Measurements from ENCODE around the gene LARGE2. TPM values are rescaled to one million over a fixed set of nuclear protein-coding genes. Genes with fewer than 3 reads are reported as not detected.

The LARGE2 gene
- total RNA-seq, 6 experiments from 2014 or later: 0.43 to 3.5 (median 2.4) TPM

DNA sequence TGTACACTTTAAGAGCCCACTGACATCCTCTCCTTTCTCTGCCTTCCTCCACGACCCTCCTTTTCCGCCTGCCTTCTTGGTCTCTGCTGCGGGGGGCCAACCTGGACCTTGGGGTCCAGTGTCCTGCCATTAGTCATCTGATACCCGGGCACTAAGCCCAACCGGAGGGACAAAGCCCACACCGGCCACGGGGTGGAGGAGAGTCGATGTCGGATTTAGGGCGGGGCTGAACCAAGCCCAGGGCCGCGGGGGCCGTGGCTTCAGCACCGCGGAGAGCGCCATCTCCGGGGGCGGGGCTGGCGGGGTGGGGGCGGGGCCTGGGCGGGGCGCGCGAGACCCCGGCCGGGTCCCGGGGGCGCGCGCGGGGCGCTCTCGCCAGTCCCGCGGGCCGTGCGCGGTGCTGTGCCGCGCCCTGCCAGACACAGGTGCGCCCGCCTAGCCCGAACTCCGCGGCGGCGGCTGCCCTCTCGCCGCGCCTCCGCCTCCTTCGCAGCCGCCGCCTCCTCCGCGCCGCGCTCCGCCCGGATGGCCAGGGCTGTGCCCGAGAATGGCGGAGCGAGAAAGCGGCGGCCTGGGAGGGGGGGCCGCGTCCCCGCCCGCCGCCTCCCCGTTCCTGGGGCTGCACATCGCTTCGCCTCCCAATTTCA, 37.1 kb upstream of the LARGE2 start, which contains the start of gene MAPK8IP1:
Gene MAPK8IP1 (plus strand): TSS at position 378 of the 647 bp plus-strand sequence. CDS start 170 bp downstream, at position 548.
- DNase-seq: peak; percentile 61 to 77 (median 76)
- Histone ChIP-seq H3K4me3 (peak within 1 kb of the TSS; percentile 23 to 51 (median 34)), H3K9me3 (no peaks in the 10 kb centered on the region), H3K36me3 (peaks cover 0 to 20% (median 14%) of the 10 kb centered on the region in 4 donors), H3K27me3 (no peaks in the 10 kb centered on the region), H3K4me1 (peaks cover 0 to 5% (median 0%) of the 10 kb centered on the region in 4 donors), H3K27ac (no peak within 1 kb of the TSS)
- TF ChIP-seq POLR2A (IDR thresholded peaks at IDR 0.05): no peak
- TF ChIP-seq, protein P1, sequence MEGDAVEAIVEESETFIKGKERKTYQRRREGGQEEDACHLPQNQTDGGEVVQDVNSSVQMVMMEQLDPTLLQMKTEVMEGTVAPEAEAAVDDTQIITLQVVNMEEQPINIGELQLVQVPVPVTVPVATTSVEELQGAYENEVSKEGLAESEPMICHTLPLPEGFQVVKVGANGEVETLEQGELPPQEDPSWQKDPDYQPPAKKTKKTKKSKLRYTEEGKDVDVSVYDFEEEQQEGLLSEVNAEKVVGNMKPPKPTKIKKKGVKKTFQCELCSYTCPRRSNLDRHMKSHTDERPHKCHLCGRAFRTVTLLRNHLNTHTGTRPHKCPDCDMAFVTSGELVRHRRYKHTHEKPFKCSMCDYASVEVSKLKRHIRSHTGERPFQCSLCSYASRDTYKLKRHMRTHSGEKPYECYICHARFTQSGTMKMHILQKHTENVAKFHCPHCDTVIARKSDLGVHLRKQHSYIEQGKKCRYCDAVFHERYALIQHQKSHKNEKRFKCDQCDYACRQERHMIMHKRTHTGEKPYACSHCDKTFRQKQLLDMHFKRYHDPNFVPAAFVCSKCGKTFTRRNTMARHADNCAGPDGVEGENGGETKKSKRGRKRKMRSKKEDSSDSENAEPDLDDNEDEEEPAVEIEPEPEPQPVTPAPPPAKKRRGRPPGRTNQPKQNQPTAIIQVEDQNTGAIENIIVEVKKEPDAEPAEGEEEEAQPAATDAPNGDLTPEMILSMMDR (IDR thresholded peaks at IDR 0.05): no peak
- 4% methylated on average over 8 of the region's 73 CpGs for WGBS (ENCODE audit: insufficient coverage, low coverage, low lambda C conversion rate, missing lambda C conversion rate)
- ATAC-seq: peak; percentile 86 to 92 (median 89)
- intact Hi-C loops (cut with DNase I): no loop called here

DNA sequence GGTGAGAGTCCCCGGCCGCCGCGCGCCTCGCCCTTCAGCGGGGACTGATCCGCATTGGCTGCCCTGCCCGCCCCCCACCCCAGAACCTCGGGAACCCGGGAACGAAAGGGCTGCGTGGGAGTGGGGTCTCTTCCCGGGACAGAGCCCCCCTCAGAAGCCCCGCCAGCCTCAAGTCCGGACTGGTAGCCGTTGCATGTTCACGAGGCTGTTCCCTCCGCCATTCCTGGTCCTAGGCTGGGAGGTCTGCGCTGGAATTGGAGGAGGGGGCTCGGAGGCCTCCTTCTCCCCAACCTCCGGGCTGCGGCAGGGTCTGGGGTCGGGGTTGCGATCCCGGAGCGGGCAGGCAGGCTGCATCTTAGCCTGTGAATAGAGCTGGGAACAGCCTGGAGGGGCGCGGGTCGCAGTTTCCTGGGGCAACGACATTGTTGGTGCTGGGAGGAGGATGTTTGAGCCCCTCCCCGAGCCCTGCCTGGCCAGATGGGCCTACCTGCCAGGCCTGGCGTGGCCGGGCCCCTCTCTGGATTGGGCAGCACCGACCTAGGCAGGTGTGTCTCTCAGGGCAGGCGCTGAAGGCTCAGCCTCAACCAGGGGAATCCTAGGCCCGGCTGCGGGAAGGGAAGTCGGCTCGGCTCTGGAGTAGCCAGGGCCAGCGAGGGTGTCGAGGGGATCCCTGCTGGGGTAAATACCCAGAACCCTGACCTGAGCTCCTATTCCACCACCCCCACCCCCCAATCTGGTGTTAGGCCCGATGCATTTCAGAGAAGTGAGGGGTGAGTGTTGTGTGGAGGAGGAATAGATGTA, 36.3 kb upstream of the LARGE2 start:
- Histone ChIP-seq H3K9me3 (no peaks in the 10 kb centered on the region), H3K27me3 (no peaks in the 10 kb centered on the region), H3K36me3 (peaks cover 0 to 13% (median 8%) of the 10 kb centered on the region in 4 donors), H3K4me1 (peaks cover 0 to 7% (median 0%) of the 10 kb centered on the region in 4 donors), H3K27ac (no peak overlapping the region), H3K4me3 (peak overlapping the region; percentile 23 to 51 (median 34))
- ATAC-seq (no peak), DNase-seq (no peak)
- TF ChIP-seq POLR2A (IDR thresholded peaks at IDR 0.05): no peak
- TF ChIP-seq, protein P1 (IDR thresholded peaks at IDR 0.05): no peak
- intact Hi-C loops (cut with DNase I): no loop called here
- WGBS (ENCODE audit: insufficient coverage, low coverage, low lambda C conversion rate, missing lambda C conversion rate): 35% methylated on average over 4 of the region's 43 CpGs

DNA sequence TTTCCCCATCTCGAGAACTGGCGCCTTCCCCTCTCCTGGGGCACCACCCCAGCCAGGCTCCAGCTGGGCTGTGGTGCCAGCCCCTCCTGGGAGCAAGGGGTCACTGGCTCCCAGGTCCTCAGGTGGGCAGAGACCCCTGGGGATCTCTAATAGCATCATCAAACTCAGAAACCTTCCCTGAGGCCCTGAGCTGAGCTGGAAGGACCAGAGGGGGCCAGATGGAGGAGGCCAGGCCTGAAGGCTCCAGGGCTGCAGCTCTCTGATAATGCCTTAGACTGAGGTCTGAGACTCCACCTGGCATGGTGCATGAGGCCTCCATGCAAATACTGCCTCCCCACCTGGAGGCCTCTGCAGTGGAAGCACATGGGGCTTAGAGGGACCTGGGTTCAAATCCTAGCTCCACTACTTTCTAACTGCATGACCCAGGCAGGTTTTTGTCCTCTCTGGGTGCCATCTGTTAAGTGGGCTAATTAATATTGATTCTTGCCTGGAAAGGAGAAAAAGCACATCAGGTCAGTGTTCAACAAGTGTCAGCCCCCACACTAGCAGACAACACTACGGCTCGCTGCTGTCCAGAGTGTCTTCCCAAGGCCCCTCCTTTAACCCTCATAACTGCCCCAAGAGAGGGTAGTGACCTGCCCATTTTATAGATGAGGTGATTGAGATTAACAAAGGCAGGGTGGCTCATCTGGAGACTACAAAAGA, 35.5 kb upstream of the LARGE2 start:
- H3K4me1 ChIP-seq: peaks cover 0 to 14% (median 0%) of the 10 kb centered on the region in 4 donors
- H3K36me3 ChIP-seq: peaks cover 0 to 5% (median 3%) of the 10 kb centered on the region in 4 donors
- no peaks in the 10 kb centered on the region for H3K27me3 ChIP-seq
- H3K4me3 ChIP-seq: no peak overlapping the region
- TF ChIP-seq POLR2A (IDR thresholded peaks at IDR 0.05): no peak
- TF ChIP-seq, protein P1 (IDR thresholded peaks at IDR 0.05): no peak
- no peak for ATAC-seq
- DNase-seq: no peak
- intact Hi-C loops (cut with DNase I): no loop called here
- WGBS (ENCODE audit: insufficient coverage, low coverage, low lambda C conversion rate, missing lambda C conversion rate): 93% methylated on average over 2 of the region's 4 CpGs
- H3K9me3 ChIP-seq: no peaks in the 10 kb centered on the region
- no peak overlapping the region for H3K27ac ChIP-seq

DNA sequence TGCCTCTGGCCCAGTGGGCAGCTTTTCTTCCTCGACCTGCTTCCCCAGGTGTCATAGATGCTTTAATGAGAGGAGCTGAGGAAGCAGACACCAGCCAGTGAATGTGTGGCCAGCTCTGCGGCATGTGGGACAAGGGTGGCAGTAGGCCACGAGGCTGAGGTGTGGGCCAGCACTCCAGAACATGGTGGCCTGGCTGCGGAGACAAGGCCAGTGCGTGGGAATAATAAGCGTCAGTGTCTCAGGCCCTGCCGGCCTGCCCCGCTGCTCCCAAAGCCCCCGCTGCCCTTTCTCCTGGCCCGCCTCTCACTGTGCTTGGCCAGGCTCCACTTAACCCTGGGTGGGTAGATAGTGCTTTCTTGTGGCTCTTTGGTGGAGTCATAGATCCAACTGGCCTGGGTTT, 34.9 kb upstream of the LARGE2 start:
- ATAC-seq: no peak
- no peak overlapping the region for H3K4me3 ChIP-seq
- H3K27me3 ChIP-seq: no peaks in the 10 kb centered on the region
- H3K36me3 ChIP-seq: no peaks in the 10 kb centered on the region
- peaks cover 0 to 17% (median 0%) of the 10 kb centered on the region in 4 donors for H3K4me1 ChIP-seq
- no peak overlapping the region for H3K27ac ChIP-seq
- DNase-seq: no peak
- no CpG with 5 or more reads among the region's 10 CpGs for WGBS (ENCODE audit: insufficient coverage, low coverage, low lambda C conversion rate, missing lambda C conversion rate)
- H3K9me3 ChIP-seq: no peaks in the 10 kb centered on the region
- intact Hi-C loops (cut with DNase I): no loop called here
- TF ChIP-seq, protein P1 (IDR thresholded peaks at IDR 0.05): no peak
- no peak for TF ChIP-seq POLR2A (IDR thresholded peaks at IDR 0.05)

Measured in right lobe of liver (tissue), 6 donors.